Suppressor macrophage (primary cell): Measurements from ENCODE around the gene MCF2L.

Experiments
- DNase-seq, 4 experiments: peaks; one replicate each; pipeline ENCODE4 v3.0.0-alpha.2; 2020 to 2022

Gene MCF2L

DNA sequence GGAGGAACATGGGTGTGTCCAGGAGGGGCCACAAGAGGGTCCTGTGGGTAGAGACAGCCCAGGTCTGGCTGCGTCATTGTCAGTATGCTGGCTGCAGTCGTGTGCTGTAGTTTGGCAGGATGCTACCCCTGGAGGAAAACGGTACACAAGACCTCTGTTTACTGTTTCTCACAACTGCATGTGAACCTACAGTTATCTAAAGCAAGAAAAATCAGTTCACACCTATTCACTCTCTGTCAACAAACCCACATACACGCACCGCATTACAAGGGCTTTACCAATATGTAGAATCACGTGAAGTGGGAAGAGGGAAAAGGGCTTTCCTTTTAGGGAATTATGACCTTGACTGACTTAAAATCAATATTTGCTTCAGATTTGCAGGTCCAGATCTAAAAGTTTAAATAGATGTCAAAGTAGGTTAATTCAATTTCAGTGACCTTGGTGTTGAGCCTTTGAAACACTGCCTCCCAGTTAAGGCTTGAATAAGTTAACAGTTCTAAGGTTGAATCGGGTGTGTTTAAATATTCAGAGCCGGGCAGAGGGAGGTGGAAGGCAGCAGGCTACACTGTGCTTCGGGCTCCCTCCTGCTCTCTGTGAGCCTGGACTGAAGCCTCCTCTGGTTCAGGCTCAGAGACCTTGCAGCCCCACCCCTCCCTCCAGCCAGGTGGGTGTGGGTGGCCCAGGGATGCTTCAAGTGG, 17.2 kb upstream of the MCF2L start:
- no peak for DNase-seq

DNA sequence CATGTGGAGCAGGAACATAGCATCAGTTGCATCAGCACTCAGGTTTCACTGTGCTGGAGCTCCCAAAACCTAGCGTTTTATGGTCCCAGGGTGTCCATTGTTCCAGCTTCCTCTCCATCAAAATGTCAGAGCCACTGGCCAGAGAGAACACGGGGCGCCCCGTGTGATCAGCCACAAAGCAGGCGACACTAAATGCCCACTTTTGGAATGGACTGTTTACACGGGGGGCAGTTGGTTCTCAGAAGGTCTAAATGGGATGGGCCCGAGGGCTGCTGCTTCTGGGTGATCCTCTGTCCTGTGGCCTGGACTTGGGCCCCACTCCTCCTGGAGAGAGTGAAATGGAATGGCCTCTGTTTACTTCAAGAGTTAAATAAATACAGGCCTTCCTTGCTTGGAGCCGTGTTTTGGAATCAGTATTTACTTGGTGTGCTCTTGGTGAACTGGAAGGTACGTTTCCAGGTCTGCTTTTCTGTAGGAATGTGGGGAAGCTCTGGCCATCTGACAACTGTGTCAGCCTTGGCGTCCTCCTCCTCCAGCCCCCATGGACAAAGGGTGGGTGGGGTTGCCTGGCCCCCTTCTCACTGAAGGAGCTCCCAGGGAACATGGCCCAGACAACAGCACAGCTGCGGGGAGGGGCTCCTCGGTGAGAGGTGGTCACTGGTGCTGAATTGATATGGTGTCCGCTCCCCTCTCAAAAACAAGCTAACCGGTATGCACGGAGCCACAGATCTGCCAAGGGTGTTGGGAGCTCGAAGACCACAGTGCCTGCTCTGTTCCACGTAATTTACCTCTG, 16.1 kb upstream of the MCF2L start:
- no peak for DNase-seq

DNA sequence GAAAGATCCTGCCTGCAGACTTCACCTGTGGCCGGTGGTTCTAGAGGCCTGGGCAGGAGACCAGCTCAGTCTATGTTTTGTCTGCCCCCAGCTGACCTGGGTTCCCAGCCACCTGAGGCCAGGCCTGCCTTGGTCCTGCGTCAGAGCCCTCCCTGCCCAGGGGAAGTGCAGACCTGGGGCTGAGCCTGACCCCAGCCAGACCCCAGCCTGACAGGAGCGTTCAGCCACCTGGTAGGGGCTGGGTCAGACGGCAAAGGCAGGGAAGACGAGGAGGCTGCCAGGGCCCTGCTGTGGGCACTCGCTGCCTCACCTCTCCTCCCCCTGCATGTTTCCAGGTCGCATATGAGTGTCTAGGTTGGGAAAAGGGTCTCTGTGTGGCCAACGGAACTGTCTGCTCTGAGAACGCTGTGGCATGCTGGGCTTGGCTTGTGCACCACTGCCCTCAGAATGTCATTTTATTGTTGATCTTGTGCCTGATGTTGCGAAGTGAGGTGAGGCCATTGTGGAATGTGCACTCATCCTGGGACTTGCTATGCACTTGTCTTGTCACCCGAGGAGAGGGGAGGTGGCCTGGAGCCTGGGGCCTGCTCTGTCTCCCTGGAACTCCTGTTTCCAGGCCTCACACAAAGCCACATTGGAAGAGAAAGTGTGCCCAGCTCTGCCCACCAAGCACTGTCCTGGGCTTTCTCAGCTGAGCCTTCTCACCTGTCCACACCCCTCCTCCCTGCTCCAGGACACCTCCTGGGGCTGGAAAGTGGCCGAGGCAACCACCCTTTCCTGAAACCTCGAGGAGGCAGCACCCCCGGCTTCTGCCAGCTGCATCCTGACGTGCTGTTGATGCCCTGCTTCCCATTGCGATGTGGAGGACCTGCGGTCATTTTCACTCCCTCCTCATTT, 15.2 kb upstream of the MCF2L start:
- DNase-seq: no peak

GRCh38 chr13:112954488-112955270, 14.3 kb upstream of the MCF2L start:
- DNase-seq: no peak

GRCh38 chr13:112955271-112955937, 13.6 kb upstream of the MCF2L start:
- no peak for DNase-seq

- DNase-seq: no peak
These were observed 13.1 kb upstream of the MCF2L start for GRCh38 chr13:112955956-112956355.

DNA sequence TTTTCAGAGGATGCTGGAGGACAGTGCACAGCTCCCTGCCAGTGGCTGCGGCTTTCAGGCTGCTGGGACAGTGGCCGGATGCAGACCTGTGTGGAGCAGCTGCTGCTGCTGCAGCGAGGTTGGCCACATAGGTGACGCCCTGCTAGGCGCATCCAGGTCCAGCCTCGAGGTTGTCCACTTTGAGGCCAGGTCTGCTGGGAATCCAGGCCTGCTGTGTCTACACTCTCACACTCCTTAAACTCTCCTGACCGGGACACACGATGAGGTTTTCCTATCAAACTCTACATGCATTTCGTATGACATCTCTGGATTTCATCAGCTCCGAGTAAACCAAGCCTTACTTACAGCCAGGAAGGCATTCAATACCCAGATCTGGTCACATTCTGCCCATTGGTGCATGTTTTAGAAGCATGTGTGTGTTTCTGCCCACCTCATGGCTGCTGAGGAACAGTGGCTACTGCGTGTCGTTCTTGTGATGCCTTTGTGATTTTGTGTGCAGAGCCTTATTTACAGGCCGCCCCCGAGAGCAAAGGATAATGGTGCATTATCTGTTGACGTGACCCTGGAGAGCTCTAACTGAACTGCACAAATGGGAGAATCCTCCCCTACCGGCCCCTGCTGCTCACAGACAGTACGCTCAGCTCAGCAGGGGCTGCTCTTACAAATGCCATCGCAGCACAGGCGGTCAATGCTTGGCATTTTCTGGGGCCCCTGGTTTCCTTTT, 12.3 kb upstream of the MCF2L start:
- DNase-seq: no peak

DNA sequence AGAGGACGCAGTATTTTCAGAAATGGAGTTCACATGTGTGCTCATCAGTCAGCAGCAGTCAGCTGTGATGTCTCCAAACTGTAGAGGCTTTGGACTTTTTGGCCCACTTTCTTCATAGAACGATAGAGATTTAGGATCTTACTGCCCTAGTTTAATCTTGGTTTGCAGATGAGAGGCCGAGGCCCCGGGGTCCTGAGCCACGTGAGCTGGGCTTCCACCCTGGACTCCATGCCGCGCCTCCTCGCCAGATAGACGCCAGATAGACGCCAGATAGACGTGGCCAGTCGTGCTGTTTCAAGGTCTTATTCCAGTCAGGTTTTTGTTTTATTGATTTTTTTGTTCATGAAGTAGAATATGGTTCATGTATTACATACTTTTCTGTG, 11.7 kb upstream of the MCF2L start:
- no peak for DNase-seq

- DNase-seq: no peak
These were observed 10.7 kb upstream of the MCF2L start for GRCh38 chr13:112958127-112958989.

DNA sequence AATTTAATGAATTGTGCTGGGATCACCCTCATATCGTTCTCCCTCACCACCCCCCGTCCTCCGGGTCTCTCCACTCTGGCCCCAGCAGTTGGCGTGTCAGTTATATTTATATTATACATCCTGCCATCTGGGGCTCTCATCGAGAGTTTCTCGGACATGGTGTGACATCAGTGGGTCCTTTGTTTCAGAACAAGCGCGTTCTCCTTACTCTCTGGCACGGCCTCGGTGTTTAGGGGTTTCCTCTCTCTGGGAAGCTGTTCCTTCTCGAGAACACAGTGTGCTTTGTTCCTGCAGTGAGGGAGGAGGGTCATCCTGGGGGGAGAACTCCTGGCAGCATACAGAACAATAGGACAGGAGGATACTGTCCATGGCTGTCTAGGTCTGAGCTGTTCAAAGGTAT, 9.8 kb upstream of the MCF2L start:
- DNase-seq: no peak

GRCh38 chr13:112959701-112960542, 9.1 kb upstream of the MCF2L start:
- no peak for DNase-seq

DNA sequence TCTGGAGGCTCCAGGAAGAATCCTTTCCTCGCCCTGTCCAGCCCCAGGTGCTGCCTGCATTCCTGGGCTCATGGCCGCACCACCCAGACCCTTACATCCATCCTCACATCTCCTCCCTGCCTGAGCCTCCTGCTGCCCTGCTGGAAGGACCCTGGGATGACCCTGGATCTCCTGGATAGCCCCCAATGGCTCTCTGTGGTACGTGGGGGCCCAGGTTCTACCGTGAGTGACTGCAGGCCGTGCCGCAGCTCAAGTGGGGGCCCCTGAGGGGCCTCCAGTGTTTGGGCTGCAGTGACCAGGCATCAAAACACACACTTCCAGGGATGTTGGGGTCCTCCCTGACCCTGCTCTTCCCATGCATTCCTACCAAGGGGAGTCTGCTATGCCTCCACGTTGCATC, 8.3 kb upstream of the MCF2L start:
- no peak for DNase-seq

DNA sequence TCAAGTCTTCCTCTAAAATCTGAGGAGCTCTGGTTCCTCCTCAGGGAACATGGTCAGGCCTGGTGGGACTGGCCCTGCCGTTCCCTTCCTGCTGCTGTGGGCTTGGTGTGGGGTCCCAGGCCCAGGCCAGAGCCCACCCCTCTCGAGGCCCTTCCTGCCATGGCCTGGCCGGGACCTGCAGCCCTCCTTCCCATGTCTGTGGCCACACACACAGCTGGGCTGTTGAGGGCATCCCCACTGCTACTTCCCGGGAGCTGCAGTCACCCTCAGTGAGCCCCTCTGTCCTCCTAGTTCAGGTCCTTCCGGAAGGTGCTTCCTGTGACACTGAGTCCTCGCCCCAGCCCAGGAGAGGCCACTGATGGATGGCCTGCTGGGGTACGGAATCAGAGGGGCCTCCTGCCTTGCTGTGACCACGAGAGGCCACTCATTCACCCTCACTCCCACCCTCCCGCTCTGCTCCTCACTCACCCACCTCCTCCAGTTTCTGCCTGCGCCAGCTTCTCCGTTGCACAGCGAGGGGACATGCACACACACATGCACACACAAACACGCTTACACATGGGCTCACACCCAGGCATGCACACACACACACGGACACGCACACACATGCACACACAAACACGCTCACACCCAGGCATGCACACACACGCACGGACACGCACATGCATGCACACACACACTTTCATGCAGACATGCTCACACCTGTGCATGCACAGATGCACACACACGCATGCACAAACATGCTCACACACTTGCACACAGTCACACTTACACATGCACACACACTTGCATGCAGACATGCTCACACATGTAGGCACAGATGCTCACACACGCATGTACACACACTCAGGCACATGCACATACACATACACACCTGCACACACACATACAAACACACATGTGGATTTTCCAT, 7.3 kb upstream of the MCF2L start:
- DNase-seq: no peak

DNA sequence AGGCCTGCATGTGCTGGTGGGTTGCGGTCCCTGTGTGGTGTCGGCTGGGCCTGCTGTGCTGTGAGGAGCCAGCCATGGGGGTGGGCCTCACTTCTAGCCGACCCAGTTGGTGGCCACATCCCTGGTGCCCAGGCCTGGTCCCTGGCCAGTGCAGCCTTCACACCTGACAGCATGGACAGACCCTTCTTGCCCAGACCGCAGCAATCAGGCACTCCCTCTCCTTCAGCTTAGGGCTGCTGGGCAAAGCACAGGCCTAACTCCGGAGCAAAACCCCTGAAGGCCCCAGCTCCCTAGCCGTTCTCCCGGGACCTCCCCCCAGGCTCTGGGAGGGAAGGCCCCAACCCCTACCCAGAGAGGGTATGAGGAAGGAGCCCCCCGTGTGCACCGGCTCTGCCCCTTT, 6.6 kb upstream of the MCF2L start:
- DNase-seq: no peak

GRCh38 chr13:112962911-112963625, 5.9 kb upstream of the MCF2L start:
- DNase-seq: no peak

DNA sequence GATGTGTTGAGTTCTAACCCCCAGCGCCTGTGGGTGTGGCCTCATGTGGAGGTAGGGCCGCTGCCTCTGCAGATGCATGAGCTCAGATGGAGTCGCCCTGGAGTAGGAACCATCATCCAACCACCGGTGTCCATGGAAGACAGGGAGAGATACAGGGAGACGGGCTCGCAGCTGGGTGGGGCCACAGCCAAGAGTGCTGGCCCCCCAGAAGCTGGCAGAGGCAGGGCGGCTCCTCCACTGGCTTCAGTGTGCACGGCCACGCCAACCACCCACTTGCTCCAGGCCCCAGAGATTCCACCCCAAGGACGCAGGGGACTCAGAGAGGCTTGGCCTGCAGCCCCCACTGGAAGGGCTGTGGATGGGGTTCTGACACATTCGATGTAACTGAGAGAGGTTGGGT, 5.4 kb upstream of the MCF2L start:
- no peak for DNase-seq

DNA sequence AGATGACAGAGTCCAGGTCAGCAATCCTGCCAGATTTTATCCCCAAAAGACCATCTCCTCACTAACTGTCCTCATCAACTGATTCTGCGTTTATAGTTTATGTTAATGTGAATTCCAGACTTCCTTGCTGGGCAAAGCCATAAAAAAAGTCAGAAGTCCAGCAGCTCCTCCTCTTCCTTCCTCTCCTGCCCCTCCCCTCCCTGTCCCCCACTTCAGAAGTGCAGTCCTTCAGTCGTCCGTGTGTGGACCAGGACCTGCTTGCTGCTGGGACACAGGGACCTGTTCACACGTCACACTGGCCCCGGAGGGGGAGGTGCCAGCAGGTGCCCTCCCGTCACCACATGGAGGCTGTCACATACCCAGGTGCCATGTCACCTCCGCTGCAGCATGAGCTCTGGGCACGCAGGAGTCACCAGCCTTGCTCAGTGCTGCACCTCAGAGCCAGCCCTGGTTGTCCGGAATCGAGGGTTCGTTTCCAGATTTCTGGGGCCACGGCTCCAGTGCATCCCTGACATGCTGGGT, 4.0 kb upstream of the MCF2L start:
- no peak for DNase-seq
